Naive thymus-derived CD4-positive, alpha-beta T cell (primary cell): ENCODE results near the gene GRK2. TPM values are rescaled to one million over a fixed set of nuclear protein-coding genes. Genes with fewer than 3 reads are reported as not detected.

Source experiments
- ATAC-seq: fragments of 150-1000 bp; cut with Tn5 transposase; 2 replicates; pipeline ENCODE4 v1.10.0; 2021; ENCODE audit warnings: mild to moderate bottlenecking, moderate library complexity
- CTCF ChIA-PET: fragments of 350-600 bp; sonication (Branson Sonifier 250); formaldehyde crosslinking; loops from one replicate; lab custom pipeline; 2021; ENCODE audit warnings: antibody characterized with exemption; lab: Charles Lee
- POLR2A ChIA-PET: fragments of 350-600 bp; sonication (Branson Sonifier 250); formaldehyde crosslinking; loops from one replicate; lab custom pipeline; 2021; ENCODE audit warnings: antibody characterized with exemption, inconsistent platforms; lab: Charles Lee
- DNase-seq, 9 donors: peaks; one replicate each; pipeline versions ENCODE4 v3.0.0 to v3.0.0-alpha.2; 2020 to 2022; ENCODE audit warnings: mixed read lengths in 1 of 9
- H3K27ac ChIP-seq: one replicate; pipeline ENCODE4 v1.7.0; 2013; ENCODE audit warnings: mild to moderate bottlenecking, low read depth, low read length, moderate library complexity
- H3K27me3 ChIP-seq, 2 donors: one replicate each; pipeline ENCODE4 v1.7.0; 2013; ENCODE audit warnings: low read length in 2 of 2, mild to moderate bottlenecking in 2 of 2, moderate library complexity in 2 of 2; ENCODE audit not compliant: control insufficient read depth in 2 of 2, insufficient read depth in 2 of 2
- H3K36me3 ChIP-seq, 3 experiments: 1 replicate in 2 of 3; 2 replicates in 1 of 3; pipeline ENCODE4 v1.7.0; 2013; ENCODE audit warnings: low read length in 3 of 3, mild to moderate bottlenecking in 3 of 3, moderate library complexity in 1 of 3; ENCODE audit not compliant: insufficient read depth in 3 of 3, control insufficient read depth in 2 of 3
- H3K4me1 ChIP-seq, 2 donors: one replicate each; pipeline ENCODE4 v1.7.0; 2013; ENCODE audit warnings: low read length in 2 of 2, mild to moderate bottlenecking in 2 of 2, moderate library complexity in 1 of 2; ENCODE audit not compliant: control insufficient read depth in 2 of 2, insufficient read depth in 2 of 2
- H3K4me3 ChIP-seq: 2 replicates; pipeline ENCODE4 v1.7.0; 2013; ENCODE audit warnings: mild to moderate bottlenecking, low read length
- H3K9me3 ChIP-seq, 3 experiments: 1 replicate in 2 of 3; 2 replicates in 1 of 3; pipeline ENCODE4 v1.7.0; 2013; ENCODE audit warnings: low read length in 3 of 3; ENCODE audit not compliant: control insufficient read depth in 2 of 3
- H3K27ac Mint-ChIP-seq, 9 donors: one replicate each; pipeline ENCODE4 v1.8.0; 2020 to 2022; ENCODE audit warnings: mixed read lengths in 9 of 9, mild to moderate bottlenecking in 8 of 9, moderate library complexity in 5 of 9, inconsistent platforms in 2 of 9
- H3K27me3 Mint-ChIP-seq, 5 donors: one replicate each; pipeline ENCODE4 v1.8.0; 2021 to 2022; ENCODE audit warnings: mixed read lengths in 5 of 5, mild to moderate bottlenecking in 1 of 5
- H3K36me3 Mint-ChIP-seq, 5 donors: one replicate each; pipeline ENCODE4 v1.8.0; 2020 to 2022; ENCODE audit warnings: mixed read lengths in 5 of 5, mild to moderate bottlenecking in 3 of 5, inconsistent platforms in 1 of 5
- H3K4me1 Mint-ChIP-seq, 7 donors: one replicate each; pipeline ENCODE4 v1.8.0; 2020 to 2022; ENCODE audit warnings: mixed read lengths in 7 of 7, mild to moderate bottlenecking in 3 of 7, inconsistent platforms in 1 of 7
- H3K4me3 Mint-ChIP-seq, 10 donors: one replicate each; pipeline ENCODE4 v1.8.0; 2020 to 2022; ENCODE audit warnings: mild to moderate bottlenecking in 10 of 10, mixed read lengths in 10 of 10, moderate library complexity in 6 of 10, inconsistent platforms in 2 of 10
- H3K9me3 Mint-ChIP-seq, 11 donors: one replicate each; pipeline ENCODE4 v1.8.0; 2020 to 2022; ENCODE audit warnings: mixed read lengths in 11 of 11, mild to moderate bottlenecking in 4 of 11, inconsistent platforms in 1 of 11, moderate library complexity in 1 of 11
- intact Hi-C, 2 donors: fragments of 100-400 bp; cut with micrococcal nuclease; formaldehyde crosslinking; loops; one replicate each; pipeline ENCODE4 v1.15.1; 2023
- polyA plus RNA-seq, 2 donors: library from polyadenylated mRNA; unstranded; fragments of 300-500 nt; fragmentation: Illumina TruSeq; gene quantifications; one replicate each; pipeline ENCODE4 v1.2.3, GENCODE V29; 2021
- total RNA-seq, 6 experiments: library from RNA in 5 of 6; stranded (reverse) in 5 of 6; gene quantifications; 1 replicate in 5 of 6; 2 replicates in 1 of 6; pipeline ENCODE4 v1.2.3 and lab custom pipeline; 2021 to 2026

The GRK2 gene
- total and polyA plus RNA-seq, 7 experiments from 2014 or later = 18.5 to 399 (median 310) TPM

- H3K27ac ChIP-seq = peak overlapping the region; percentile 63
- ChIA-PET CTCF (interaction anchor here (0.7 to 7.9 kb wide), 4 partner anchors 9 to 68 kb away, joined by 3 to 85 read pairs (median 4); no protein-coding TSS in a partner anchor), POLR2A (interaction anchor here (1.2 to 5.5 kb wide), 11 partner anchors 9 to 73 kb away, joined by 3 to 55 read pairs (median 10); partner anchors contain the start of genes ANKRD13D and GRK2)
- H3K4me1 Mint-ChIP-seq = peaks cover 26 to 53% (median 45%) of the 10 kb centered on the region in 7 donors
- peaks cover 0 to 4% (median 0%) of the 10 kb centered on the region in 3 experiments for H3K36me3 ChIP-seq
- ATAC-seq (no peak), DNase-seq (no peak)
- peaks cover 0 to 1% (median 0%) of the 10 kb centered on the region in 11 donors for H3K9me3 Mint-ChIP-seq
- peak overlapping the region; percentile 69 to 97 (median 91) for H3K27ac Mint-ChIP-seq
- peak overlapping the region; percentile 13 to 72 (median 56) for H3K4me3 Mint-ChIP-seq
- intact Hi-C loops = no loop called here
- peaks cover 0 to 5% (median 0%) of the 10 kb centered on the region in 5 donors for H3K27me3 Mint-ChIP-seq
- H3K4me1 ChIP-seq = peaks cover 15 to 29% of the 10 kb centered on the region in 2 donors
- H3K9me3 ChIP-seq = no peaks in the 10 kb centered on the region
- H3K4me3 ChIP-seq = no peak overlapping the region
- H3K36me3 Mint-ChIP-seq = peaks cover 0 to 1% (median 0%) of the 10 kb centered on the region in 5 donors
- no peaks in the 10 kb centered on the region for H3K27me3 ChIP-seq
Observed at GRCh38 chr11:67313125-67313890, 47.0 kb downstream of the GRK2 start.

DNA sequence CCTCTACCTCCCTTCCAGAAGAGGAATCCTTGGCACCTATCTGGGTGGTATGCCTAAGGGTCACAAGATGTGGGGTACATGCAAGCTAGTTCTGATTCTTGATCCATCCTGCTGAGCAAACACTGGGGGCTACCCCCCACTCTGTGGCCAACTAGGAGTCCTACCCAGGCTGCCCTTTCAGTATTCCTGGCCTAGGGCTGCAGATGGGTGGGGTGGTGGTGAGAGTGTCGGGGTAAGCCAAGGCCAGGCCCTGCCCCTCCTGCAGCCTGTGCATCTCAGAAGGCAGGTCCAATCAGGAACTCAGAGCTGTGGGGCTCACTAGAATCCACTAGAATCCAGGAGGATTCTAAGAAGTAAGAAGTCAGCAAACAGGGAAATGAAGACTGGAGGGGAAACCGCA lies 47.9 kb downstream of the GRK2 start:
- Mint-ChIP-seq H3K27me3 (peaks cover 0 to 13% (median 0%) of the 10 kb centered on the region in 5 donors), H3K9me3 (peaks cover 0 to 1% (median 0%) of the 10 kb centered on the region in 11 donors), H3K4me3 (peak overlapping the region in 2 of 10 donors; percentile 8 to 28), H3K36me3 (peaks cover 0 to 1% (median 0%) of the 10 kb centered on the region in 5 donors), H3K27ac (peak overlapping the region in 8 of 9 donors; percentile 24 to 93 (median 76)), H3K4me1 (peaks cover 26 to 58% (median 50%) of the 10 kb centered on the region in 7 donors)
- no peak for ATAC-seq
- Histone ChIP-seq H3K27ac (no peak overlapping the region), H3K36me3 (peaks cover 0 to 4% (median 0%) of the 10 kb centered on the region in 3 experiments), H3K9me3 (no peaks in the 10 kb centered on the region), H3K27me3 (no peaks in the 10 kb centered on the region), H3K4me1 (peaks cover 17 to 32% of the 10 kb centered on the region in 2 donors), H3K4me3 (no peak overlapping the region)
- ChIA-PET POLR2A (interaction anchor here (0.7 to 5.5 kb wide), 12 partner anchors 10 to 74 kb away, joined by 4 to 55 read pairs (median 10); partner anchors contain the start of genes ANKRD13D, GRK2 and SSH3), CTCF (interaction anchor here (0.7 to 7.9 kb wide), 4 partner anchors 10 to 67 kb away, joined by 3 to 85 read pairs (median 4); no protein-coding TSS in a partner anchor)
- DNase-seq = no peak
- intact Hi-C loops = no loop called here

DNA sequence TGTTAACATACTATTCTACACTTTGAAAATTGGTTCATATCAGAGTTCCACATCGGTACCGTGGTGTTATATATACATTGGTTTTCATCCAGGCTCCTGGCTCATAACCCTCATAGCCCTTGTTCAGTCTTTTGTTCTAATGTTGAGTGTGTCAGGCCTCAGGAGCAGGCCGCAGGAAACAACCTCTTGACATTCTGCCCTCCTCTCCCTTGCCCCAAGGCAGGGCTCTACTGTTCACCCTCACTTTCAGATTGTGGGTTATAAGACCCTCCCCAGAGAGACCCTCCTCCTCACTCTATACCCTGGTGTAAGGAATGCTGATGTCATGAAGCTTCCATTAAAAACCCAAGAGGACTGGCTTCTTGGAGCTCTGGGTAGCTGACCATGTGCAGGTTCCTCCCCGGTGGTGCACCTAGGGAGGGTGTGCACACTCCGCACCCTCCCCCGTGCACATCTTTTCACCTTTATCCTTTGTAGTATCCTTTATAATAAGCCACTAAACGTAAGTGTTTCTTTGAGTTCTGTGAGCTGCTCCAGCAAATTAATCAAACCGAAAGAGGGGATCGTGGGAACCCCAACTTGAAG lies 49.1 kb downstream of the GRK2 start:
- Histone ChIP-seq H3K27ac (no peak overlapping the region), H3K27me3 (no peaks in the 10 kb centered on the region), H3K36me3 (no peaks in the 10 kb centered on the region), H3K4me3 (no peak overlapping the region), H3K9me3 (no peaks in the 10 kb centered on the region), H3K4me1 (peaks cover 17 to 32% of the 10 kb centered on the region in 2 donors)
- Mint-ChIP-seq H3K27ac (peak overlapping the region in 5 of 9 donors; percentile 32 to 77 (median 58)), H3K27me3 (peaks cover 0 to 13% (median 0%) of the 10 kb centered on the region in 5 donors), H3K36me3 (no peaks in the 10 kb centered on the region), H3K9me3 (peaks cover 0 to 1% (median 0%) of the 10 kb centered on the region in 11 donors), H3K4me3 (peak overlapping the region in 7 of 10 donors; percentile 15 to 68 (median 49)), H3K4me1 (peaks cover 29 to 58% (median 51%) of the 10 kb centered on the region in 7 donors)
- CTCF ChIA-PET = interaction anchor here (0.8 to 7.9 kb wide), 6 partner anchors 22 to 52 kb away, joined by 3 to 85 read pairs (median 4); no protein-coding TSS in a partner anchor
- ATAC-seq (no peak), DNase-seq (no peak)
- POLR2A ChIA-PET = interaction anchor here (0.6 to 5.5 kb wide), 15 partner anchors 10 to 75 kb away, joined by 3 to 55 read pairs (median 5); partner anchors contain the start of genes ANKRD13D and GRK2
- intact Hi-C loops = no loop called here

GRCh38 chr11:67316882-67317204 lies 50.6 kb downstream of the GRK2 start:
- H3K4me3 Mint-ChIP-seq = peak overlapping the region; percentile 89 to 99 (median 98)
- peaks cover 27 to 53% (median 44%) of the 10 kb centered on the region in 7 donors for H3K4me1 Mint-ChIP-seq

GRCh38 chr11:67317205-67317887 lies 51.1 kb downstream of the GRK2 start:
- H3K36me3 Mint-ChIP-seq = peaks cover 0 to 5% (median 0%) of the 10 kb centered on the region in 5 donors
- Histone ChIP-seq H3K4me1 (peaks cover 15 to 23% of the 10 kb centered on the region in 2 donors), H3K27ac (peak overlapping the region; percentile 73), H3K27me3 (no peaks in the 10 kb centered on the region), H3K4me3 (peak overlapping the region; percentile 64), H3K9me3 (no peaks in the 10 kb centered on the region), H3K36me3 (no peaks in the 10 kb centered on the region)
- H3K9me3 Mint-ChIP-seq = peaks cover 0 to 1% (median 0%) of the 10 kb centered on the region in 11 donors
- peak; percentile 93 for ATAC-seq
- H3K4me3 Mint-ChIP-seq = peak overlapping the region; percentile 89 to 99 (median 98)
- peak; percentile 95 to 98 (median 97) for DNase-seq
- H3K27me3 Mint-ChIP-seq = peaks cover 0 to 13% (median 0%) of the 10 kb centered on the region in 5 donors
- peak overlapping the region; percentile 88 to 99 (median 95) for H3K27ac Mint-ChIP-seq
- CTCF ChIA-PET = interaction anchor here (0.6 to 7.9 kb wide), 20 partner anchors 13 to 1720 kb away, joined by 3 to 85 read pairs (median 5); partner anchors contain the start of genes ANKRD13D and SSH3
- POLR2A ChIA-PET = interaction anchor here (0.6 to 5.5 kb wide), 22 partner anchors 13 to 678 kb away, joined by 3 to 55 read pairs (median 8); partner anchors contain the start of genes ANKRD13D, GRK2, KDM2A and POLD4
- H3K4me1 Mint-ChIP-seq = peaks cover 25 to 48% (median 39%) of the 10 kb centered on the region in 7 donors
- intact Hi-C loops = loop anchor here (1.0 to 2.0 kb wide), 13 partner anchors 14 to 237 kb away; partner anchors contain the start of genes GRK2 (in 2 of the 2), POLD4 (in 2 of the 2) and SSH3 (in 1 of the 2)

More at GRCh38 chr11:67316882-67317204, 50.6 kb downstream of the GRK2 start:
- Histone ChIP-seq H3K27ac (peak overlapping the region; percentile 73), H3K4me3 (peak overlapping the region; percentile 64), H3K4me1 (peaks cover 17 to 28% of the 10 kb centered on the region in 2 donors), H3K27me3 (no peaks in the 10 kb centered on the region), H3K9me3 (no peaks in the 10 kb centered on the region), H3K36me3 (no peaks in the 10 kb centered on the region)
- ChIA-PET POLR2A (interaction anchor here (0.6 to 5.5 kb wide), 16 partner anchors 12 to 198 kb away, joined by 3 to 55 read pairs (median 12); partner anchors contain the start of genes ANKRD13D, GRK2, KDM2A and POLD4), CTCF (interaction anchor here (0.6 to 7.9 kb wide), 16 partner anchors 13 to 1719 kb away, joined by 3 to 85 read pairs (median 5); partner anchors contain the start of genes ANKRD13D and SSH3)
- Mint-ChIP-seq H3K36me3 (peaks cover 0 to 3% (median 0%) of the 10 kb centered on the region in 5 donors), H3K27me3 (peaks cover 0 to 13% (median 0%) of the 10 kb centered on the region in 5 donors), H3K27ac (peak overlapping the region in 8 of 9 donors; percentile 70 to 99 (median 95)), H3K9me3 (peaks cover 0 to 1% (median 0%) of the 10 kb centered on the region in 11 donors)
- ATAC-seq (no peak), DNase-seq (no peak)
- intact Hi-C loops = loop anchor here (1.0 to 2.0 kb wide), 13 partner anchors 14 to 236 kb away; partner anchors contain the start of genes GRK2 (in 2 of the 2), POLD4 (in 2 of the 2) and SSH3 (in 1 of the 2)
